NK-92 (cell line): ENCODE results near the gene DLEC1.
"Not testable (repeated sequence)": the region's sequence is repeated elsewhere in the genome, so short reads cannot be mapped to it uniquely, and the experiment has no call there.

Experiments
- DNase-seq: peaks from one replicate; lab custom pipeline; 2025; ENCODE audit not compliant: unreplicated experiment; lab: John Stamatoyannopoulos, UW

DLEC1 gene

DNA sequence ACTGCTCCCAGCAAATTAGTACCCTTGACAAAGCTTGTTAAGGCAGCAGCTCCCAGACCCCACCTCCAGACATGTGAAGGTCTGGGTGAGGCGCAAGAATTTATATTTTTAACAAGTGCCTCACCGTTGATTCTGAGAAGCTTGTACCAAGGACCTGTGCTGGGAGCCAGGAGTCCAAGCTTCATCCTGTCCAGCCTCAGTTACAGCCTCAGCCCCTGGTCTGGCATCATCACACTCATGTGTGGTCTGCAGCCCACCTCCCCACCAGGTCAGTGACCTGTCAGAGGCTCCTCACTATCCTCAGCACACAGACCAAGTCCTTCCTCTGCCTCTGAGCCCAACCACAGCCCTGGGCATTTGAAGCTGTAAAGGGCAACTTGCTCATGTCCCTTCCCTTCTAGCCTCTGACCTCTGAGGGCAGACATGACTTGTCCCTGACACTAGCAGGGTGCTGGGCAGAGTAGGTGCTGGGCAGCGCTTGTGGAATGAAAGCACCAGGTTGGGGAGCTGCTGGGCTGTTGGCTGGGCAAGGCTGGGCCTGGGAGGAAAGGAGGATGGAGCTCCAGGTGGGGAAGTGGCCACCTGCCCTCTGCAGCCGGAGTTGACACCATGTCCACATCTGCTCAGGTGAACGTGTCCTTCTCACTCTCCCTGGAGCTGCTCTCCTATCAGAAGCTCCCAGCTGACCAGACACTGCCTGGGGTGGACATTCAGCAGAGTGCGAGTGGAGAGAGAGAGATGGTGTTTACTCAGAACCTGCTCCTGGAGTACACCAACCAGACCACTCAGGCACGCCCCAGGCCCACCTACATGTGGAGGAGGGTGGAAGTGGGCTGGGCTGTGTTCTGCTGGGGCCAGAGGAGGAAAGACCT lies 81.0 kb downstream of the DLEC1 start:
- no peak for DNase-seq

DNA sequence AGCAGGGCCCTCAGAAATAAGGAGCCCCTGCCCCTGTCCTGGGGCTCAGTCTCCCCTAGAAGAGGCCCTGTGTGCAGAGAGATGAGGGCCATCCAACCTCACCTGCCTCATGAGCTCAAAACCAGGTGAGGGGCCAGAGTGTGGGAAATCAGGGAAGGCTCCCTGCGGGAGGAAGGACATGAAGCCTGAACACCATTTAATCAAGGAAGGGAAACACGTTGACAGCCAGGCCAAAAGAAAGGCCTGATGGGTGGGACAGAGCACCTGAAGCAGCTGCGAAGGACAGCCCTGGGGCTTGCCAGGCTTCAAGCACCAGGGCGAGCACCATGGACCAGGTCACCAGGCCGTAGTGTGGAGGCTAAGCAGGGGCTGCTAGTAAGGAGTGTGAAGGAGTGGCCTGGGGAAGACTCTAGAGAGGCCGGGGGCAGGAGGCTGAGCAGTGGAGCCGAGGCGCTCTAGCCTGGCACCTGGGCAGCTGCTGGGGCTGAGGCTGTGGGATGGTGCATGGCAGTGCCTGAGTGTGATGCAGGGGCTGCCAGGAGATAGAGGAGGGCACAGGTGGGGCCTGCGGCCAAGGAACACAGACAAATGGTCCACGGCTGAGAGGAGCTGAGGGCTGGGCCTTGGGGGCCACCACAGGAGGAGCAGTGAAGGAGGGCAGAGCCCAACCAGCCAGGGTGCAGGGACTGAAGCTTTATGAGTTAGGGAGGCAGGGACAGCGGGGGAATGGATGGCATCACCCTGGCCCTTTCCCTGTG lies 81.9 kb downstream of the DLEC1 start:
- no peak for DNase-seq

GRCh38 chr3:38121451-38121831 lies 82.4 kb downstream of the DLEC1 start:
- no peak for DNase-seq

DNA sequence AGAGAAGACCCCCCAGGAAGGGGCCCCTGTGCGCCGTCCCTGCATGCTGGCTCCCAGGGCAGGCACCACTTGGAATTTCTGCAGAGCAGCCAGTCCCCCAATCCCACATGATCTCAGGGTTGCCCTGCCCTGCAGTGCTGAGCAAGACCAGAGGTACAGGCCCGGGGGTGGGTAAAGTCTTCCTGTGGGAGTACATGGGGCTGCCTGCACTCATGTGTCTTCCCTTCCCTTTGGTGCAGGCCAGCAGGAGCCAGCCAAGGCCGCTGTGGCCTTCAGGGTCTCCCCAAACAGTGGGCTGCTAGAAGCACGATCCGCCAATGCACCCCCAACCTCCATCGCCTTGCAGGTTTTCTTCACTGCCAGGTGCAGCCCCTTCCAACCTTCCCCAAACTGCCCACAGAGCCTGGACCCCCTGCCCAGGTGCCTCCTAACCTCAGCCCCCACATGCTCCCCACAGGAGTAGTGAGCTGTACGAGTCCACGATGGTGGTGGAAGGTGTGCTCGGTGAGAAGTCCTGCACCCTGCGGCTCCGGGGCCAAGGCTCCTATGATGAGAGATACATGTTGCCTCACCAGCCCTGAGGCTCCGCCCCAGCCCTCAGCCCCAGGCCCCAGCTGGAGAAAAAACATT lies 82.9 kb downstream of the DLEC1 start:
- DNase-seq, result no peak

DNA sequence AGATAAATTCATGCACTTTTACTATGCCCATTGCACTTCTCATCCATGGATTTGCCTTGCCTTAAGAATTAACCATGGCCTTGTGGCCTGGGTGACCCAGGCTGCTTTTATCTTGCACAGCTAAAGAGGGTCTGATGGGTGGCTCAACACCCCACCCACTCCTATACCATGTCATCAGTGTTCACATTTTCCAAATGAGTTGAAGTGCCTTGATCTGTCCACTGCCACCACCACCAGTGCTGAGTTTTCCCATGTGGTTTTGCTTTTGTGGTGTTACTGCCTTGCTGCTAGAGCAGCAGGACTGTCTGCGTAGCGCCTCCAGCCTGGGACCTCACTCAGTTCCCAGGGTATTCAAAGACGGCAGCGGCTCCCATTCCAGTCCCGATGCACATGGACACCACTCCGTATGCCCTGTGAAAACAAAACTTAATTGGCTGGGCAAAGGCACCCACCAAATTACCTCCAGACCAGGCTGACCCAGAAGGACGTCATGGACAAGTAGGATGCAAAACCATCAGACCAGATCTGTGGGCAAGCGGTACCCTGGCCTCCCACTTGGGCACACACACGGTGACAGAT lies 83.8 kb downstream of the DLEC1 start:
- no peak for DNase-seq

- DNase-seq, result no peak
Measured at GRCh38 chr3:38124324-38125122, 85.5 kb downstream of the DLEC1 start.

GRCh38 chr3:38125305-38126120 lies 86.5 kb downstream of the DLEC1 start:
- no peak for DNase-seq

GRCh38 chr3:38126121-38126892 lies 87.3 kb downstream of the DLEC1 start:
- DNase-seq, result no peak

GRCh38 chr3:38127611-38128302 lies 88.7 kb downstream of the DLEC1 start:
- no peak for DNase-seq

GRCh38 chr3:38128303-38128655 lies 89.3 kb downstream of the DLEC1 start:
- DNase-seq, result no peak

- DNase-seq, result no peak
Measured at GRCh38 chr3:38129058-38129457, 90.0 kb downstream of the DLEC1 start.

- no peak for DNase-seq
Measured at GRCh38 chr3:38130631-38131065, 91.6 kb downstream of the DLEC1 start.

DNA sequence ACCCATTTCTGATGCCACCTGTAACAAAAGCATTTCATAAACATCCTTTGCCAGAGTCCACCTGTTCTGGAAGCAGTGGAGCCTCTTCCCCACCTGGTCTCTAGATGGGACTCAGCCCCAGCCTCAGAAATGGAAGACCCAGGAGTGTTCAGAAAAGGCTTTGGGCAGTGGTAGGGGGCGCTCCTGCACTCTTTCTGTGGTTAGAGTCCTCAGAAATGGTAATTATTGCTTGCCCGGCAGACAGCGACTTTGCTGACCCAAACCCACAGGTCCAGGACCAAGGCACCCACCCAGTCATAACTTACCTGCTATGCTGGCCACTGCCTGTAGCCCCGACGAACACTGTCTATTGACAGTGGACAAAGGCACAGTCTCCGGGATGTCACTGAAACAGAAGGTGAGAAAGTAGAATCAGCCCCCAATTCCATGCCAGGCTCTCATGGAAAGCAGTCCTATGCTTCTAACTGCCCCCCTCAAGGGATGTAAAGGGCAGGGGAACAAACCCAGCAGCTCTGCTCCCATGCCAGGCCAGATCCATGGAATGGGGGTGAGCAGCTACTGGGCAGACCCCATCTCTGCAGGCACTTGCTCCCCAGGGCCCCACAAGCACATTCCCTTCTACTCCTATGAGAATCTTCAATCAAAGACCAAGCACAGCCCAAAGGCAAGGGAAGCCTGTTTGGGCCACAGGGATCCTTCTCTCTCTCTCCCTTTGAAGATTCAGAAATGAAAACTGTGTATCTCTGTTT lies 92.8 kb downstream of the DLEC1 start:
- no peak for DNase-seq

DNA sequence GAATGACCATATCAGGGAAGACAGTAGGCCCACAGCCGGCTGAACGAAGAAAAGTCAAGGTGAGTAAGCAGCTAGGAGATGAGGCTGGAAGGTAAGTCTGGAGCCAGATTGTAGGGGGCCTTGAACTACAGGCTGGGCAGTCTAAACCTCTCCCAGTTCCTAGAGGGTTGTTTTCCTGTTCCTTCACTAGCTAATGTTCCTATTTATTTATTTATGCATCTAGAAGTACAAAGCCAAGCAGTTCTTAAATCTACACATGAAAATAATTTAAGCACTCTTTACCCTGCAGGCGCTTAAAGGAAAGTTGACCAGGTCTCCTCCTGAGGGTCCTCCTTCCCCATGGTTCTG lies 94.2 kb downstream of the DLEC1 start:
- DNase-seq, result no peak

GRCh38 chr3:38133557-38134405 lies 94.8 kb downstream of the DLEC1 start:
- DNase-seq, result no peak

GRCh38 chr3:38134517-38135143 lies 95.6 kb downstream of the DLEC1 start:
- DNase-seq, result not testable (repeated sequence)
